Type B pancreatic cell (in vitro differentiated cells): Measurements from ENCODE around the gene FER. TPM values are rescaled to one million over a fixed set of nuclear protein-coding genes. Genes with fewer than 3 reads are reported as not detected.

ENCODE experiments used
- DNase-seq: peaks from one replicate; pipeline ENCODE4 v3.0.0; 2021; ENCODE audit warnings: mixed read lengths; ENCODE audit not compliant: unreplicated experiment; ENCODE audit errors: extremely low spot score
- H3K27ac Mint-ChIP-seq: 2 replicates; pipeline ENCODE4 v1.8.0; 2021; ENCODE audit warnings: mild to moderate bottlenecking, mixed read lengths
- H3K27me3 Mint-ChIP-seq: 2 replicates; pipeline ENCODE4 v1.8.0; 2021; ENCODE audit warnings: mixed read lengths
- H3K36me3 Mint-ChIP-seq: 2 replicates; pipeline ENCODE4 v1.8.0; 2021; ENCODE audit warnings: mixed read lengths
- H3K4me1 Mint-ChIP-seq: one replicate; pipeline ENCODE4 v1.8.0; 2021; ENCODE audit warnings: mixed read lengths; ENCODE audit not compliant: unreplicated experiment
- H3K4me3 Mint-ChIP-seq: 2 replicates; pipeline ENCODE4 v1.8.0; 2021; ENCODE audit warnings: mild to moderate bottlenecking, mixed read lengths
- H3K9me3 Mint-ChIP-seq: 2 replicates; pipeline ENCODE4 v1.8.0; 2021; ENCODE audit warnings: mixed read lengths
- CTCF ChIP-seq: fragments of 200-600 bp; sonication (generic); conservative IDR thresholded peaks from 2 replicates; pipeline ENCODE4 v1.5.0; 2021; ENCODE audit warnings: antibody characterized with exemption, mild to moderate bottlenecking
- total RNA-seq: library from RNA; stranded (reverse); gene quantifications from 2 replicates; pipeline ENCODE4 v1.2.1, GENCODE V29; 2021; ENCODE audit warnings: low replicate concordance

FER gene
- total RNA-seq, 1 donor from 2014 or later = 29.7 TPM

DNA sequence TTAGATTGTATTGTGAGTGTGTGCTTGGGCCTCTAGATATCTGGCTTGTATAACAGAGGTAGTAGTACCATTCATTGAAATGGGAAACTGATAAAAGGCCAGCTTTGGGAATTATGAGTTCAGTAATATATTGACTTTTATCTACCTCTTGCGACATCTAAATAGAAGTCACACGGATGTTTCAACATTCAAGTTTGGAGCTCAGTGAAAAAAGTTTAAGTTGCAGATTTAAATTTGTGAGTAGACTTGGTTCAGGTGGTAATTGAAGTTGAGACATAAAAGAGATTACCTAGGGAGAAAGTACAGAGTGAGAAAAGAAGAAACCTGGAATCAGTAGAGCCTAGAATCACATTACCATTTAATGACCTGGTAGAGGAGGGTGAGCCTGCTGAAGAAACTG lies 189.5 kb downstream of the FER start:
- Mint-ChIP-seq H3K4me1 (no peaks in the 10 kb centered on the region), H3K27me3 (no peaks in the 10 kb centered on the region), H3K36me3 (peaks cover 7% of the 10 kb centered on the region), H3K4me3 (no peak overlapping the region), H3K9me3 (peaks cover 10% of the 10 kb centered on the region), H3K27ac (no peak overlapping the region)
- TF ChIP-seq CTCF = no peak
- no peak for DNase-seq

GRCh38 chr5:108940506-108940905 lies 192.8 kb downstream of the FER start:
- Mint-ChIP-seq H3K4me3 (no peak overlapping the region), H3K36me3 (no peaks in the 10 kb centered on the region), H3K27ac (no peak overlapping the region), H3K4me1 (no peaks in the 10 kb centered on the region), H3K9me3 (peaks cover 5% of the 10 kb centered on the region), H3K27me3 (no peaks in the 10 kb centered on the region)
- DNase-seq = no peak
- no peak for TF ChIP-seq CTCF

- no peak overlapping the region for H3K27ac Mint-ChIP-seq
- no peak for TF ChIP-seq CTCF
- no peaks in the 10 kb centered on the region for H3K4me1 Mint-ChIP-seq
- no peaks in the 10 kb centered on the region for H3K36me3 Mint-ChIP-seq
- H3K27me3 Mint-ChIP-seq = no peaks in the 10 kb centered on the region
- no peak for DNase-seq
- H3K9me3 Mint-ChIP-seq = peaks cover 5% of the 10 kb centered on the region
- H3K4me3 Mint-ChIP-seq = no peak overlapping the region
These were observed 194.0 kb downstream of the FER start for GRCh38 chr5:108941746-108942145.

- H3K9me3 Mint-ChIP-seq = no peaks in the 10 kb centered on the region
These were observed 195.0 kb downstream of the FER start for GRCh38 chr5:108942701-108943100.

DNA sequence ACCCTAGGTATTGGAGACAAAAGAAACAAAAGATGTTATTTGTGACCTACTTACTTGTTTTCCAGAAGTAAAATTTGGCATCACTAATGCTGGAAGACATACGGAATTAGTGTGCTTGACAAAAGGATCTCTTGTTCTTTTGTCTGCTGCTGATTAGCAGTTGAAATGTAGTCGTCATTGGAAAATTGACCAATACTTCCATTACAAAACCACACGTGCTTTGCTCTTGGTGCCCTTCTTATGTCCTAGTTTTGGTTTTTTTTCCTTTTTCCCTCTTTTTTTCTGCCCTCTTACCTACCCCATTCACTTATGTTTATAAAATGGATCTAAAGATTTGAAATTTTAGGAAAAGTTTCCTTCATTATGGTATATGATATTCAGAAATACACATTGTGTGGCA lies 197.4 kb downstream of the FER start:
- H3K27ac Mint-ChIP-seq = no peak overlapping the region
- no peaks in the 10 kb centered on the region for H3K27me3 Mint-ChIP-seq
- no peak overlapping the region for H3K4me3 Mint-ChIP-seq
- no peak for DNase-seq
- H3K4me1 Mint-ChIP-seq = no peaks in the 10 kb centered on the region
- no peaks in the 10 kb centered on the region for H3K9me3 Mint-ChIP-seq
- TF ChIP-seq CTCF = no peak
- no peaks in the 10 kb centered on the region for H3K36me3 Mint-ChIP-seq

More at GRCh38 chr5:108942701-108943100, 195.0 kb downstream of the FER start:
- DNase-seq = no peak
- Mint-ChIP-seq H3K27me3 (no peaks in the 10 kb centered on the region), H3K4me1 (no peaks in the 10 kb centered on the region), H3K36me3 (no peaks in the 10 kb centered on the region), H3K27ac (no peak overlapping the region), H3K4me3 (no peak overlapping the region)
- no peak for TF ChIP-seq CTCF

DNA sequence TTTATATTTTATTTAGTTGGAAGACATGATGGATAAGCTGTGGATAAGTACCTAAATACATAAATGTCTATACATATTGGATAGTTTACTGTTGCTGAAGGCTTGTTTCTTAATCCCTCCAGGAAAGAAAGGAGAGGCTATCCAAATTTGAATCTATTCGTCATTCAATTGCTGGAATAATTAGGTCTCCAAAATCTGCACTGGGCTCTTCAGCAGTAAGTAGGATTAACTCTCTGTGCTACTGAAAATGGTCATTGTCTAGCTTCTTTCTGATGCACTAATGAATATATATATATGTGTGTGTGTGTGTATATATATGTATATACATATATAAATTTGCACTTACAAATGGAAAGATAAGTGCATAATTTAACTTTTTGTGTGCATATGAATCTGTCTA lies 198.3 kb downstream of the FER start:
- no peaks in the 10 kb centered on the region for H3K9me3 Mint-ChIP-seq
- no peaks in the 10 kb centered on the region for H3K27me3 Mint-ChIP-seq
- no peak overlapping the region for H3K27ac Mint-ChIP-seq
- no peak for DNase-seq
- H3K4me3 Mint-ChIP-seq = no peak overlapping the region
- H3K4me1 Mint-ChIP-seq = no peaks in the 10 kb centered on the region
- TF ChIP-seq CTCF = no peak
- no peaks in the 10 kb centered on the region for H3K36me3 Mint-ChIP-seq
